ENCODE measurements around the gene KCNK15. TPM values are rescaled to one million over a fixed set of nuclear protein-coding genes. Genes with fewer than 3 reads are reported as not detected.

Gene KCNK15
- total RNA-seq, 4 donors from 2014 or later: 0.57 to 1.9 (median 1.4) TPM

DNA sequence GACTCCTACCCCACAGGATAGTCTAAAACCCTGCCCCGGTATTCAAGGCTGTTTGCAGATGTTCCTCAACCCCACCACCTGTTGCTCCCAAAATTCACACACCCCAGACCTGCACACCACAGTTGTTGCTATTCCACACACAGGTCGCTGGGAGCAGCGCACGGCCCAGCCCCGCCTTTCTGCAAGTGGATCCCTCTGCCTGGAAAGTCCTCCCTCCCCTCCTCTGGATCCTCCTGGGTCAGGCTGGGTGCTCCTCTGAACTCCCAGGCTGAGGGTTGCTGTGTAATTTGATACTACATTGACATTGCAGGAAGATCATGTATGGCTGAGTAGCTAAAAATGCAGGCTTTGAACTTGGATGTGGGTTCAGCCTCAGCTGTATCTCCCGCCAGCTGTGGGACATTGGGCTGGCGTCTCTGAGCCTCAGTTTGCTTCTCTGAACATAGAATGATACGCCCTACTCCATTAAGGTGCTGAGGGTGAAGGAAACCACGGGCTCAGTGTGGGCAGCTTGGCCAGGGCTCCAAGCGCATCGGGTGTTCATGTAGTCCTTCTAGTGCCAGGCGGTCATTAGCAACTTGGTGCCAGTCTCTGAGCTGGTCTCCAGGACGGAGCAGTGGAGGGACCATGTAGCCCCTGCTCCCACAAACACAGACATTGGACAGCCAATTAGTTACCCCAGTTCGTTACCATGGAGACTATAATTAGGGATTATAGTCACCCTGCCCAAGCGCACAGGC, 44.4 kb upstream of the KCNK15 start:
- DNase-seq (ENCODE audit: low spot score in 2 of 2): no peak
- peaks cover 43% of the 10 kb centered on the region for H3K4me1 ChIP-seq
- TF ChIP-seq POLR2A (IDR thresholded peaks at IDR 0.05) (no peak), EP300 (IDR thresholded peaks at IDR 0.05) (no peak), POLR2AphosphoS5 (IDR thresholded peaks at IDR 0.05) (no peak)
- TF ChIP-seq, protein P1, sequence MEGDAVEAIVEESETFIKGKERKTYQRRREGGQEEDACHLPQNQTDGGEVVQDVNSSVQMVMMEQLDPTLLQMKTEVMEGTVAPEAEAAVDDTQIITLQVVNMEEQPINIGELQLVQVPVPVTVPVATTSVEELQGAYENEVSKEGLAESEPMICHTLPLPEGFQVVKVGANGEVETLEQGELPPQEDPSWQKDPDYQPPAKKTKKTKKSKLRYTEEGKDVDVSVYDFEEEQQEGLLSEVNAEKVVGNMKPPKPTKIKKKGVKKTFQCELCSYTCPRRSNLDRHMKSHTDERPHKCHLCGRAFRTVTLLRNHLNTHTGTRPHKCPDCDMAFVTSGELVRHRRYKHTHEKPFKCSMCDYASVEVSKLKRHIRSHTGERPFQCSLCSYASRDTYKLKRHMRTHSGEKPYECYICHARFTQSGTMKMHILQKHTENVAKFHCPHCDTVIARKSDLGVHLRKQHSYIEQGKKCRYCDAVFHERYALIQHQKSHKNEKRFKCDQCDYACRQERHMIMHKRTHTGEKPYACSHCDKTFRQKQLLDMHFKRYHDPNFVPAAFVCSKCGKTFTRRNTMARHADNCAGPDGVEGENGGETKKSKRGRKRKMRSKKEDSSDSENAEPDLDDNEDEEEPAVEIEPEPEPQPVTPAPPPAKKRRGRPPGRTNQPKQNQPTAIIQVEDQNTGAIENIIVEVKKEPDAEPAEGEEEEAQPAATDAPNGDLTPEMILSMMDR (IDR thresholded peaks at IDR 0.05): no peak
- no peaks in the 10 kb centered on the region for H3K9me3 ChIP-seq
- H3K36me3 ChIP-seq: no peaks in the 10 kb centered on the region
- WGBS: 77% methylated on average over 15 of the region's 15 CpGs
- H3K4me3 ChIP-seq: no peak overlapping the region
- peak overlapping the region; percentile 12 for H3K27ac ChIP-seq
- no peaks in the 10 kb centered on the region for H3K27me3 ChIP-seq

DNA sequence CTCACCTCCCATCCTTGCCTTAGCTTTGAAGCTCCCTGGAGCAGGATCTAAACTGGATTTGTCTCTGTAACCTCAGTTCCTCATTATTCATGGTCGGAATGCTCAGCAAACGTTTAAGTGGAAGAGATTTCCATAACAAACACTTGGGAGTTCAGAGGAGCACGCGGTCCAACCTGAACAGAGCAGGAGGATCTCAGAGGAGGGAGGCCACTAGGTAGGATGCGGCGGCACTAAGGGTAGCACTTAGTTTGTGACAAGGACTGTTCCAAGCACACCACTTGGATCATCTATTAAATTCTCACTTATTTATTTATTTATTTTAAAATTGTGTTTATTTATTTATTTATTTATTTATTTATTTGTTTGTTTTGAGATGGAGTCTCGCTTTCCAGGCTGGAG, 43.8 kb upstream of the KCNK15 start:
- no peak for DNase-seq (ENCODE audit: low spot score in 2 of 2)
- H3K27ac ChIP-seq: peak overlapping the region; percentile 84
- H3K4me1 ChIP-seq: peaks cover 44% of the 10 kb centered on the region
- 87% methylated on average over 7 of the region's 7 CpGs for WGBS
- H3K36me3 ChIP-seq: no peaks in the 10 kb centered on the region
- TF ChIP-seq, protein P1 (IDR thresholded peaks at IDR 0.05): no peak
- TF ChIP-seq POLR2AphosphoS5 (IDR thresholded peaks at IDR 0.05) (no peak), POLR2A (IDR thresholded peaks at IDR 0.05) (no peak), EP300 (IDR thresholded peaks at IDR 0.05) (no peak)
- H3K4me3 ChIP-seq: no peak overlapping the region
- no peaks in the 10 kb centered on the region for H3K27me3 ChIP-seq
- H3K9me3 ChIP-seq: no peaks in the 10 kb centered on the region

- TF ChIP-seq POLR2AphosphoS5 (IDR thresholded peaks at IDR 0.05) (peak in 2 of 3 donors; percentile 71 to 73), EP300 (IDR thresholded peaks at IDR 0.05) (no peak)
- Histone ChIP-seq H3K27ac (peak overlapping the region; percentile 84), H3K9me3 (no peaks in the 10 kb centered on the region), H3K27me3 (no peaks in the 10 kb centered on the region), H3K36me3 (no peaks in the 10 kb centered on the region), H3K4me3 (no peak overlapping the region), H3K4me1 (peaks cover 44% of the 10 kb centered on the region)
- WGBS: 18% methylated on average over 9 of the region's 9 CpGs
- peak; percentile 92 to 94 for DNase-seq (ENCODE audit: low spot score in 2 of 2)
Observed at GRCh38 chr20:44702776-44703175, 42.9 kb upstream of the KCNK15 start.

- Histone ChIP-seq H3K9me3 (no peaks in the 10 kb centered on the region), H3K4me1 (peaks cover 44% of the 10 kb centered on the region), H3K36me3 (no peaks in the 10 kb centered on the region), H3K27ac (peak overlapping the region; percentile 84), H3K4me3 (no peak overlapping the region), H3K27me3 (no peaks in the 10 kb centered on the region)
- no peak for DNase-seq (ENCODE audit: low spot score in 2 of 2)
- 42% methylated on average over 10 of the region's 12 CpGs for WGBS
- TF ChIP-seq POLR2AphosphoS5 (IDR thresholded peaks at IDR 0.05) (no peak), POLR2A (IDR thresholded peaks at IDR 0.05) (no peak), EP300 (IDR thresholded peaks at IDR 0.05) (no peak)
- TF ChIP-seq, protein P1 (IDR thresholded peaks at IDR 0.05): no peak
Observed at GRCh38 chr20:44703183-44703925, 42.3 kb upstream of the KCNK15 start.

DNA sequence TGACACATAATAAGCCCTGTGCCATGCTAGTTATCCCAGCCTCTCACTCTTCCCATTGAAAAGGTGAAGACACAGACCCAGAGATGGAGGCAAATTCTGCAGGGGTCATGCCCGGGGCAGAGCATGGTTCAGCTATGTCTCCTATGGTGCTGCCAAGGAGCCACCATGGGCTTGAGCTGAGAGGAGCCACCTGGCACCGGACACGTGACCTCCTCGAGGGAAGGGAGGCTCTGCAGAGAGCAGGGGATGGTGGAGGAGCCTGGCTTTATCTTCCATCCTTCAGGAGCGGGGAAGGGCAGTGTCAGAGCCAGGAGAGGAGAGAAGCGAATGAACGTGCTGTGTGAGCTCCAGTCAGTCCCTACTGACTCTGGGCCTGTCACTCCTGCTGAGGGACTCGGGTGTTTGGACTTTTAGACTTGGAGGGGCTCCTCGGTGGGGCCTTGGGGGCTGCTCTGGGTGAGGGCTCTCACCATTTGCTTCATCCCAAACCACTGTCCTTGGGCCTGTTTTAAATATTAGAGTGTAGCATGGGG, 41.6 kb upstream of the KCNK15 start:
- Histone ChIP-seq H3K27ac (peak overlapping the region; percentile 84), H3K27me3 (no peaks in the 10 kb centered on the region), H3K4me1 (peaks cover 44% of the 10 kb centered on the region), H3K36me3 (no peaks in the 10 kb centered on the region), H3K4me3 (no peak overlapping the region), H3K9me3 (no peaks in the 10 kb centered on the region)
- DNase-seq (ENCODE audit: low spot score in 2 of 2): no peak
- 91% methylated on average over 9 of the region's 9 CpGs for WGBS
- TF ChIP-seq, protein P1 (IDR thresholded peaks at IDR 0.05): no peak
- TF ChIP-seq EP300 (IDR thresholded peaks at IDR 0.05): no peak
